GM23338 (cell line): ENCODE data around the gene AOPEP. TPM values are rescaled to one million over a fixed set of nuclear protein-coding genes. Genes with fewer than 3 reads are reported as not detected.

ENCODE experiments used
- ATAC-seq: fragments of 200-7000 bp; cut with Tn5 transposase; 3 replicates; pipeline ENCODE4 v1.9.1; 2020
- DNase-seq: peaks from one replicate; pipeline ENCODE4 v3.0.0-alpha.2; 2015; ENCODE audit warnings: low spot score
- H2AFZ ChIP-seq: fragments of 200-600 bp; sonication (generic); 2 replicates; pipeline ENCODE4 v1.8.0; 2016; ENCODE audit warnings: antibody characterized with exemption, mild to moderate bottlenecking, moderate library complexity
- H3F3A ChIP-seq: fragments of 200-600 bp; sonication (generic); replicated peaks from 2 replicates; pipeline ENCODE4 v1.8.0; 2017; ENCODE audit warnings: antibody characterized with exemption, mixed run types, low read depth
- H3K27ac ChIP-seq: fragments of 200-600 bp; sonication (generic); 2 replicates; pipeline ENCODE4 v1.6.1; 2016; ENCODE audit warnings: low read depth
- H3K27me3 ChIP-seq: fragments of 200-600 bp; sonication (generic); 2 replicates; pipeline ENCODE4 v1.8.0; 2016; ENCODE audit warnings: mild to moderate bottlenecking, mixed run types, moderate library complexity; ENCODE audit not compliant: insufficient read depth
- H3K36me3 ChIP-seq: fragments of 200-600 bp; sonication (generic); 2 replicates; pipeline ENCODE4 v1.8.0; 2016; ENCODE audit warnings: mild to moderate bottlenecking; ENCODE audit not compliant: insufficient read depth
- H3K4me1 ChIP-seq: fragments of 200-600 bp; sonication (generic); 2 replicates; pipeline ENCODE4 v1.8.0; 2016; ENCODE audit warnings: mild to moderate bottlenecking, moderate library complexity; ENCODE audit not compliant: insufficient read depth
- H3K4me2 ChIP-seq: fragments of 200-600 bp; sonication (generic); 2 replicates; pipeline ENCODE4 v1.7.1; 2017; ENCODE audit warnings: mixed run types
- H3K4me3 ChIP-seq: fragments of 200-600 bp; sonication (generic); 2 replicates; pipeline ENCODE4 v1.6.1; 2016; ENCODE audit warnings: mixed run types
- H3K79me2 ChIP-seq: fragments of 200-600 bp; sonication (generic); replicated peaks from 2 replicates; pipeline ENCODE4 v1.8.0; 2017; ENCODE audit warnings: mild to moderate bottlenecking; ENCODE audit not compliant: insufficient read depth
- H3K9me2 ChIP-seq: fragments of 200-600 bp; sonication (generic); 2 replicates; pipeline ENCODE4 v1.8.0; 2017; ENCODE audit not compliant: insufficient read depth
- H4K20me1 ChIP-seq: fragments of 200-600 bp; sonication (generic); replicated peaks from 2 replicates; pipeline ENCODE4 v1.8.0; 2017; ENCODE audit warnings: mild to moderate bottlenecking; ENCODE audit not compliant: insufficient read depth
- H3K27ac Mint-ChIP-seq: 2 replicates; pipeline ENCODE4 v1.8.0; 2020; ENCODE audit warnings: inconsistent platforms, mild to moderate bottlenecking, moderate library complexity, mixed read lengths
- H3K27me3 Mint-ChIP-seq: 3 replicates; pipeline ENCODE4 v1.8.0; 2022; ENCODE audit warnings: low read depth, mild to moderate bottlenecking, moderate library complexity, mixed read lengths, inconsistent platforms; ENCODE audit not compliant: insufficient read depth, poor library complexity
- H3K36me3 Mint-ChIP-seq: 3 replicates; pipeline ENCODE4 v1.8.0; 2021; ENCODE audit warnings: low read depth, mild to moderate bottlenecking, inconsistent platforms, moderate library complexity, mixed read lengths
- H3K4me1 Mint-ChIP-seq: 3 replicates; pipeline ENCODE4 v1.8.0; 2020; ENCODE audit warnings: mild to moderate bottlenecking, inconsistent platforms, mixed read lengths
- H3K4me3 Mint-ChIP-seq: 3 replicates; pipeline ENCODE4 v1.8.0; 2021; ENCODE audit warnings: moderate library complexity, mild to moderate bottlenecking, inconsistent platforms, mixed read lengths
- H3K9me3 Mint-ChIP-seq: 3 replicates; pipeline ENCODE4 v1.8.0; 2020; ENCODE audit warnings: moderate library complexity, mild to moderate bottlenecking, inconsistent platforms, mixed read lengths
- CREB1 ChIP-seq: fragments of 250-450 bp; sonication (Bioruptor Pico); IDR thresholded peaks from 2 replicates; pipeline ENCODE4 v1.5.0; 2020; ENCODE audit warnings: low read depth, mild to moderate bottlenecking, moderate library complexity
- CTCF ChIP-seq, 2 experiments: fragments of 200-600 bp in 1 of 2; sonication (generic) in 1 of 2; conservative IDR thresholded peaks; 2 replicates each; pipeline versions ENCODE4 v1.5.1 to v1.6.1; 2016 to 2017; ENCODE audit warnings: antibody characterized with exemption in 2 of 2, low read depth in 2 of 2, mild to moderate bottlenecking in 2 of 2, moderate library complexity in 1 of 2
- EZH2 ChIP-seq: fragments of 200-600 bp; sonication (generic); IDR thresholded peaks from one replicate; pipeline ENCODE4 v1.8.0; 2017; ENCODE audit warnings: antibody characterized with exemption, mild to moderate bottlenecking, low read depth; ENCODE audit not compliant: unreplicated experiment
- JUNB ChIP-seq: IDR thresholded peaks from one replicate; pipeline ENCODE4 v1.6.1; 2016; ENCODE audit warnings: antibody characterized with exemption; ENCODE audit not compliant: unreplicated experiment
- POLR2AphosphoS5 ChIP-seq: IDR thresholded peaks from 2 replicates; pipeline ENCODE4 v1.6.1; 2016; ENCODE audit warnings: antibody characterized with exemption, low read depth
- ZNF114 ChIP-seq: fragments of 250-450 bp; sonication (Bioruptor Pico); IDR thresholded peaks from 2 replicates; pipeline ENCODE4 v1.5.0; 2020; ENCODE audit warnings: mild to moderate bottlenecking, moderate library complexity
- ZNF462 ChIP-seq: fragments of 250-450 bp; sonication (Bioruptor Pico); IDR thresholded peaks from 2 replicates; pipeline ENCODE4 v1.5.0; 2020; ENCODE audit warnings: mild to moderate bottlenecking, moderate library complexity
- polyA plus RNA-seq: library from polyadenylated mRNA; unstranded; fragments of >200 nt; fragmentation: Nextera tagmentation; extraction: Ambion mirVana; gene quantifications from 2 replicates; pipeline ENCODE4 v1.2.1, GENCODE V29; 2016
- total RNA-seq: library from RNA; depleted of rRNA; stranded (reverse); fragments of >200 nt; shearing (Covaris generic); gene quantifications from 2 replicates; pipeline ENCODE4 v1.2.3, GENCODE V29; 2014

Gene AOPEP
- total and polyA plus RNA-seq, 2 experiments from 2014 or later, result 7.0 to 16.5 TPM

GRCh38 chr9:94706922-94707321 is 19.6 kb upstream of the AOPEP start (continued):
- TF ChIP-seq ZNF462 (CRISPR knock-in tag) (no peak), ZNF114 (CRISPR knock-in tag) (no peak), CREB1 (CRISPR knock-in tag) (no peak), POLR2AphosphoS5 (no peak), CTCF (conservative IDR thresholded peaks at IDR 0.05; ENCODE audit: low read depth in 2 of 2) (no peak), EZH2 (no peak)

- no peak for ATAC-seq
- Mint-ChIP-seq H3K36me3 (no peaks in the 10 kb centered on the region), H3K4me3 (no peak overlapping the region), H3K27ac (no peak overlapping the region), H3K27me3 (peaks cover 2% of the 10 kb centered on the region), H3K9me3 (no peaks in the 10 kb centered on the region), H3K4me1 (peaks cover 1% of the 10 kb centered on the region; the same call in 1 of the 3 replicates)
- Histone ChIP-seq H3F3A (no peaks in the 10 kb centered on the region), H3K79me2 (no peaks in the 10 kb centered on the region), H3K27ac (no peak overlapping the region), H3K9me2 (peaks cover 5% of the 10 kb centered on the region; the same call in 1 of the 2 replicates), H4K20me1 (no peaks in the 10 kb centered on the region), H3K27me3 (no peaks in the 10 kb centered on the region), H3K4me1 (no peaks in the 10 kb centered on the region), H3K36me3 (no peaks in the 10 kb centered on the region), H3K4me2 (no peak overlapping the region), H3K4me3 (no peak overlapping the region), H2AFZ (no peak overlapping the region)
- DNase-seq, result no peak
- no peak for TF ChIP-seq JUNB
- TF ChIP-seq CREB1 (CRISPR knock-in tag), result no peak
These were observed 12.9 kb upstream of the AOPEP start for GRCh38 chr9:94713436-94714215.
